Memory B cell (primary cell): ENCODE measurements around the gene ZSWIM6.

ENCODE experiments used
- ATAC-seq: fragments of 150-1000 bp; cut with Tn5 transposase; 2 replicates; pipeline ENCODE4 v1.10.0; 2021; ENCODE audit warnings: low read depth, mild to moderate bottlenecking, moderate library complexity
- DNase-seq, 2 donors: peaks; one replicate each; pipeline ENCODE4 v3.0.0; 2022; ENCODE audit warnings: low spot score in 2 of 2
- H3K27ac Mint-ChIP-seq: one replicate; pipeline ENCODE4 v1.8.0; 2022; ENCODE audit warnings: mild to moderate bottlenecking, moderate library complexity, mixed read lengths
- H3K27me3 Mint-ChIP-seq: one replicate; pipeline ENCODE4 v1.8.0; 2022; ENCODE audit warnings: mixed read lengths
- H3K36me3 Mint-ChIP-seq: one replicate; pipeline ENCODE4 v1.8.0; 2022; ENCODE audit warnings: mild to moderate bottlenecking, mixed read lengths
- H3K4me1 Mint-ChIP-seq: one replicate; pipeline ENCODE4 v1.8.0; 2022; ENCODE audit warnings: mixed read lengths
- H3K4me3 Mint-ChIP-seq: one replicate; pipeline ENCODE4 v1.8.0; 2022; ENCODE audit warnings: mild to moderate bottlenecking, moderate library complexity, mixed read lengths
- H3K9me3 Mint-ChIP-seq: one replicate; pipeline ENCODE4 v1.8.0; 2022; ENCODE audit warnings: mixed read lengths

The ZSWIM6 gene

DNA sequence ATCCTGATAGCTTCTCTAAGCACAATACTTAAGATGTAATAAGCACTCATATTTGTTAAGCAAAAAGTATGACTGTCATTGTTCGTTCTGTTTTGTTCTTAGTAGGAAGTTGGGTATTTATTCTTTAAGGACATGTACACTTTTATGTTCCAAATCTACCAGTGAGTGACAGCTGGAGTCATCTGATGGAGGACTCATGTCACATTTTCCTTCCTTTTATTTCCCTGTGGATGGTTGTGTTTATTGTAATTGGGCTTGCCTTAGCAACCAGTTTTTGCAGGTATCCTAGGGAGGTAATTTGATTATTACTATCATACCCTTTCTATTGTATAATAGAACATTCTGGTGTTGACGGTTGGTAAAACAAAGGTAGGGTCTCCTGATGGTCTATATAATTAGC, 145.7 kb downstream of the ZSWIM6 start:
- Mint-ChIP-seq H3K9me3 (no peaks in the 10 kb centered on the region), H3K4me3 (no peak overlapping the region), H3K27ac (no peak overlapping the region), H3K27me3 (no peaks in the 10 kb centered on the region), H3K36me3 (peaks cover 11% of the 10 kb centered on the region), H3K4me1 (peaks cover 5% of the 10 kb centered on the region)
- ATAC-seq (no peak), DNase-seq (no peak)

DNA sequence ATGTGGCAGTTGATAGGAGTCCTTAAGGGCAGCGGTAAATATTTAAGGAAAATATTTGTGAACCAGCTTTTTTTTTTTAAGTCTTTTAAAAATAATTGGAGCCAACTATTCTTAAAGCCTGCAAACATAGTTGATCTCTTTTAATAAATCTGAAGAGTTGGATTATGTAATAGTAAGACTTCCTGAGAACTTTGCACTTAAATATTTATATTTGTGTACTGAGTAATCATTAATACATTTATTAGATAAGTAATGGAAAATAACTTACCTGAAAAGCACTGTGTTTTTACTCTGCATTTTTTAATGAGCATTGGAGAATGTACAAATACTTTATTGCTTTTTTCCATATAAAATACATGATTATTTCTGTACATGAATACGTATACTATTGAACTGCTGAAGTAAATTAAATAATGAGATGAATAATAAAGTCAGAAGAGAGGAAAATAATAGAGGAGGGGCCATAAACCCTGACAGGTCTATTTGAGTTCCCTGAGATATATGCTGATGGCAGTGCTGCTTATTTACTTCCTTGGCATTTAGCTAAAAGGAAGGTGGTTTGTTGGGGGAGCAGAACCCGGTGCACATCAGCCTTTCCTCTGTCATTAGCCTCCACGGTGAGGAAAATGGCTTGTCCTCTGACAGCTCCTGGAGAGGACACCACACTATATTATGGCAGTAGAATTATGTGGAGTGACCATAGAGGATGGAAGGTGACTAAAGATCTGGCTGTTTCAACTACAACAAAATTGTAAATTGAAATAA, 148.0 kb downstream of the ZSWIM6 start:
- Mint-ChIP-seq H3K4me3 (no peak overlapping the region), H3K36me3 (peaks cover 14% of the 10 kb centered on the region), H3K27ac (no peak overlapping the region), H3K27me3 (no peaks in the 10 kb centered on the region), H3K4me1 (peaks cover 8% of the 10 kb centered on the region), H3K9me3 (no peaks in the 10 kb centered on the region)
- ATAC-seq (no peak), DNase-seq (no peak)

DNA sequence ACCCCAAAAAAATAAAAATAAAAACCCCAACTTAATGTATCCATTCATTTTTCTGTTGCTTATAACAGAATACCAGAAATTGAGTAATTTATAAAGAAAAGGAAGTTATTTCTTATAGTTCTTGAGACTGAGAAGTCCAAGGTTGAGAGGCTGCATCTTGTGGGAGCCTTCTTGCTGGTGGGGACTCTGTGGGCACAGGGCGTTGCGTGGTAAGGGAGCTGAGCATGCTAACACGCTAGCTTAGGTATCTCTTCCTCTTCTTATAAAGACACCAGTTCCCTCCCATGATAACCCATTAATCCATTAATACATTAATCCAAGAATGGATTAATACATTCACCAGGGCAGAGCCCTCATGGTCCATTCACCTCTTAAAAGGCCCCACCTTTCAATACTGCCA, 150.9 kb downstream of the ZSWIM6 start:
- no peak overlapping the region for H3K27ac Mint-ChIP-seq
- H3K36me3 Mint-ChIP-seq = peaks cover 29% of the 10 kb centered on the region
- no peak for DNase-seq
- no peak for ATAC-seq
- H3K4me1 Mint-ChIP-seq = peaks cover 14% of the 10 kb centered on the region
- H3K27me3 Mint-ChIP-seq = no peaks in the 10 kb centered on the region
- H3K9me3 Mint-ChIP-seq = peaks cover 1% of the 10 kb centered on the region
- no peak overlapping the region for H3K4me3 Mint-ChIP-seq

DNA sequence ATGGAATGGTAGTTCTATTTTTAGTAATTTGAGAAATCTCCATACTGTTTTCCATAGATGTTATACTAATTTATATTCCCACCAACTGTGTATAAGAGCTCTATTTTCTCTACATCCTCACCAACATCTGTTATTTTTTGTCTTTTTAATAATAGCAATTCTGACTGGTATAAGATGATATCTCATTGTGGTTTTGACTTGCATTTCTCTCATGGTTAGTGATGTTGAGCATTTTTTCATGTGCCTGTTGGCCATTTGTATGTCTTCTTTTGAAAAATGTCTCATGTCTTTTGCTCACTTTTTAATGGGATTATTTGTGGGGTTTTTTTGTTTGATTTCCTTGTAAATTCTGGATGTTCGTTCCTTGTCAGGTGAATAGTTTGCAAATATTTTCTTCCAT, 154.4 kb downstream of the ZSWIM6 start:
- Mint-ChIP-seq H3K4me3 (no peak overlapping the region), H3K27ac (no peak overlapping the region), H3K27me3 (no peaks in the 10 kb centered on the region), H3K36me3 (peaks cover 35% of the 10 kb centered on the region), H3K9me3 (peaks cover 6% of the 10 kb centered on the region), H3K4me1 (peaks cover 14% of the 10 kb centered on the region)
- no peak for ATAC-seq
- DNase-seq = no peak

DNA sequence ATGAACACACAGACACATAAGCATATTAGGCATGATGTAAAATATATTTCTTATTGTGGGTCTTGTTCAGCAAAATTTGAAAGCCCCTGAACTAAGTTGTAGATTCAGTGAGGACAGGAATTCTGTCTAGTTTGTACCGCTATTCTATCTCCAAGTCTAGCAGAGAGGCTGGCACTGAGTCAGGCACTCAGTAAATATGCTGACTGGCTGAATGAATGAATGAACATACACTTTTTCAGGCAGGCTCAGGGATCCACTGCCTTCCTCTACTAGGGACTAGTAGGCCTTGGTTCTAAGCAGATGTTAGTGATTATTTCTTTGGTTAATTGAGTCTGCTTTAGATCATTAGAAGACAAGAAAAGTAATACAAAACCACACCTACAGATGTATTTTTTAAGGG, 157.5 kb downstream of the ZSWIM6 start:
- Mint-ChIP-seq H3K9me3 (peaks cover 6% of the 10 kb centered on the region), H3K27me3 (no peaks in the 10 kb centered on the region), H3K4me3 (no peak overlapping the region), H3K4me1 (peaks cover 11% of the 10 kb centered on the region), H3K27ac (no peak overlapping the region), H3K36me3 (peaks cover 37% of the 10 kb centered on the region)
- DNase-seq (no peak), ATAC-seq (no peak)

DNA sequence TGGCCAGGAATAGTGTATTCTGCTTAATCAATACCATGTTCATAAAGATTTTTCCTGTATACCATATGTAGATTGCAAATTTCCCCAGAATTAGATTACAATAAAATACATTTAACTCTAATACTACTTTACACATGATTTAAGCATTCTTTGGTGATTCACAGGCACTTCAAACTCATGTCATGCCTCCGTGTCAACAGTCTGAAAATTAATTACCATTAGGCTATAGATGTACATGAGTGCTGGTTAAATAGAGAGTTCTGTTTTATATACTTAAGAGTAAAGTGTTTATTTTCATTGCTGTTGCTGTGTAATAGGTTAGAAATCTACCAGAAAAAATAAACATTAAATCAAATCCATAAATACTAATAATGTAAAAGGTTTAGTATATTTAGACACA, 159.8 kb downstream of the ZSWIM6 start:
- Mint-ChIP-seq H3K4me3 (no peak overlapping the region), H3K27ac (no peak overlapping the region), H3K4me1 (peaks cover 4% of the 10 kb centered on the region), H3K9me3 (peaks cover 5% of the 10 kb centered on the region), H3K27me3 (no peaks in the 10 kb centered on the region), H3K36me3 (peaks cover 27% of the 10 kb centered on the region)
- DNase-seq (no peak), ATAC-seq (no peak)

DNA sequence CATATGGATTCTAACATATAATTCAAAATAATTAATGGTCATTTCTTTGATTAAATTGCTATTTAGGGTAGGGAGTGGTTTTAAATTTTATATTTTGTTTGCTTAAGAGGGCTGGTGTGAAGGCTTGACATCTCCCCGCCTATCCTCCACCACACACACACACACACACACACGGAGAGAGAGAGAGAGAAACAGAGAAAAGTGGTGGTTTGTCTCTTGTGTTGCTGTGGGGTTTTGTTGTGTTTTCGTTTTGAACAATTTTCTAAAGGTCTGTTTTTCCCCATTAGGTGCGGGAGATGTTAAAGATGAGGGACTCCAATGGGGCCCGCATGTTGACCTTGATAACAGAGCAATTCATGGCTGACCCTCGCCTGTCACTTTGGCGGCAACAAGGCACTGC, 161.9 kb downstream of the ZSWIM6 start:
- Mint-ChIP-seq H3K4me1 (no peaks in the 10 kb centered on the region), H3K36me3 (peaks cover 16% of the 10 kb centered on the region), H3K9me3 (peaks cover 1% of the 10 kb centered on the region), H3K4me3 (no peak overlapping the region), H3K27ac (no peak overlapping the region), H3K27me3 (no peaks in the 10 kb centered on the region)
- DNase-seq (no peak), ATAC-seq (no peak)

DNA sequence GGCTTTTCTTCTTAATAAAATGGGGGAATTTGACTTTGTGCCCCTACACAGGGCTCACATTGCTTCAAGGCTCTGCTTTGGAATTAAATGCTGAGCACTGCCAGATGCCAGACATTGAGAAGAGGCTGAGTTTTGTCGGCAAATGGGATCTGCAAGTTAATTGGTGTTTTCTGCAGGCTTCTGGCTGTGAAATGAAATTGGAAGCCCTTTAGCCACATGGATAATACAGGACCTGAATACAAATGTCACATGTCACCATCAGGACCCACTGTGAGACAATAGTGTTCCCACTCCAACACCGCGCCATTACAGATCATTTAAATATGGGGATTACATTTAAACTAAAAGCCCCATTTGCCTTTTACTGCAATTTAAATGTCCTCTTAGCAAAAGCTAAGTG, 164.4 kb downstream of the ZSWIM6 start:
- DNase-seq = no peak
- H3K36me3 Mint-ChIP-seq = peaks cover 19% of the 10 kb centered on the region
- no peaks in the 10 kb centered on the region for H3K9me3 Mint-ChIP-seq
- H3K4me3 Mint-ChIP-seq = no peak overlapping the region
- no peak for ATAC-seq
- H3K4me1 Mint-ChIP-seq = no peaks in the 10 kb centered on the region
- H3K27ac Mint-ChIP-seq = no peak overlapping the region
- no peaks in the 10 kb centered on the region for H3K27me3 Mint-ChIP-seq

DNA sequence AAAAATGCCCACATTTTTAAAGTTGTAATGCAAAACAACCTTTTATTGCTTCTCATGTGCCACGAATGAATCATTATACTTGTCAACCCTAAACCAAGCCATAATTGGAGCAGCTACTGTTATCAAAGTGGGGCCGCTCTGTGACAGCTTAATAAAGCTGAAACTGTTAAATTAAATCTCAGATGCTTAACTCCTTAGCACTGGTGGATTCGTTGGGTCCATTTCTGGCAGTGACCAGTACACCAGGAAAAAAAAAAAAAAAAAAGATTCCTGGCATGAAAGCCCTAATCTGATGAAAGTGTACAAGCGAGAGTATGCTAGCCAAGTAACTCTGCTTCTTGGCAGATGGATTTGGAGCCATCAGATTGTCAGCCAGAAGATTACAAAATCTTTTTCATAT, 164.8 kb downstream of the ZSWIM6 start:
- ATAC-seq = no peak
- H3K4me3 Mint-ChIP-seq = no peak overlapping the region
- H3K27me3 Mint-ChIP-seq = no peaks in the 10 kb centered on the region
- H3K36me3 Mint-ChIP-seq = peaks cover 19% of the 10 kb centered on the region
- H3K27ac Mint-ChIP-seq = no peak overlapping the region
- no peak for DNase-seq
- no peaks in the 10 kb centered on the region for H3K9me3 Mint-ChIP-seq
- H3K4me1 Mint-ChIP-seq = no peaks in the 10 kb centered on the region

DNA sequence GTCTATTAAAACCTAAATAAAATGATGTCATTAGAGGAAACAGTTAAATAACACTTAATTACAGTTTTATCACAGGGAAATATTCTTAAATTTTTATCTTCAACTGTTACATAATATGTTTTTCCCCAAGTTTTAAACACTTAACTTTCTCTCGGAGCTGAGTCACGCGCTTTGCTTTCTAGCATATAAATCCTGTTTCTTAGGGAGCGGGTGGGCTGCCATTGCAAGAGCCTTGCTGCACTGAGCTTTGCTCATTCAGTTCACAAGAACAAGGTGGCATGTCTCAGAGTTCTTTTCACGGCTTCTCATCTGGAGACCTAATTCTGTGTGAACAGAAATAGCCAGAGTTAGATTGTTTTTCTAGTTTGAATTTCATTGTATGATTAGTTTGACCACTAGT, 166.1 kb downstream of the ZSWIM6 start:
- H3K9me3 Mint-ChIP-seq = no peaks in the 10 kb centered on the region
- H3K27me3 Mint-ChIP-seq = no peaks in the 10 kb centered on the region
- peaks cover 19% of the 10 kb centered on the region for H3K36me3 Mint-ChIP-seq
- no peak overlapping the region for H3K27ac Mint-ChIP-seq
- no peak for ATAC-seq
- no peaks in the 10 kb centered on the region for H3K4me1 Mint-ChIP-seq
- H3K4me3 Mint-ChIP-seq = no peak overlapping the region
- no peak for DNase-seq

DNA sequence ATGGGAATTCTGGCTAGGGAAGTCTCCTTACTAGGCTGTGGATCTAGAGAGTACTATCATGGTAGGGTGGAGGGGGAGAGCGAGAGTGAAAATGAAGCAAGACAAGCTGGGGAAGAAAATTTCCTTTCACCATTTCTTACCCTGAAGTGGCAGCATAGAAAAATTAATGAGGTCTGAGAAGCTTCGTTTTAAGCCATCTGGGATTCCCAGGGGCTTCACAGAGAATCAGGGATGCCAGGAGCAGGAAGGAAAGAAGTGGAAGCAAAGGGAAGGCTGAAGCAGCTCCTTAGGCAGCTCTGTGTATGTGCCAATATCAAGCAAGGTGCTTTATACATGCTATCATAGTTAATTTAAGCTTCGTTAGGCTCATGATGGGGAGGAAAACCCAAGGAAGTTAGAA, 169.9 kb downstream of the ZSWIM6 start:
- Mint-ChIP-seq H3K27ac (no peak overlapping the region), H3K9me3 (peaks cover 1% of the 10 kb centered on the region), H3K27me3 (no peaks in the 10 kb centered on the region), H3K4me1 (no peaks in the 10 kb centered on the region), H3K36me3 (peaks cover 14% of the 10 kb centered on the region), H3K4me3 (no peak overlapping the region)
- DNase-seq (no peak), ATAC-seq (no peak)

DNA sequence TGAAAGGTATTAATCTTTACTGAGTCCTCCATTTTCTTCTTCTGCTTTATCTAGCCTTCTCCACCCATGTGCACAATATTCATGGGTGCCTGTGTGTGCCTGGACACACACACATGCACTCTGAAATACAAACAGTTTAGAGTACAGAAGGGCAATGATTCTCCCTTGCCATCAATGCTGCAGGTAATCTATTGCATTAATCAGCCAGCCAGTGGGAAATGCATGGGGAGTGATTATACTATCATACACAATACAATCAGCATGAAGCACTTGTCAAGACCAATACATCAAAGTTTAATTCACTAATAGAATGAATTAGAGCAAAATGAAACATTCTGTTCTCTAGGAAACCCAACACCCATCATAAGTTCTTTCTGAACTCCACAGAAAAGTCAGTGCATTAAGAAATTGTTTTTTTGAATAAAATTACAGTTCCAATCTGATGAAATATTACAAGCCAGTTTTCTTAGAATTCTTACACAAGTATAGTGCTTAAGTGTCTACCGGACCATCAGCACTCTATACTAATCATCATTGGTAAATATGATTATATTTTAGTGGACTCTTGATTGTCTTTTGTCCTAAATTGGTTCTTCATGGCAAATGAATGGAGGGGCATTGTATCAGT, 172.2 kb downstream of the ZSWIM6 start:
- H3K27ac Mint-ChIP-seq = no peak overlapping the region
- ATAC-seq (no peak), DNase-seq (no peak)
- H3K9me3 Mint-ChIP-seq = peaks cover 3% of the 10 kb centered on the region
- no peak overlapping the region for H3K4me3 Mint-ChIP-seq
- no peaks in the 10 kb centered on the region for H3K4me1 Mint-ChIP-seq
- H3K27me3 Mint-ChIP-seq = no peaks in the 10 kb centered on the region
- H3K36me3 Mint-ChIP-seq = peaks cover 17% of the 10 kb centered on the region

DNA sequence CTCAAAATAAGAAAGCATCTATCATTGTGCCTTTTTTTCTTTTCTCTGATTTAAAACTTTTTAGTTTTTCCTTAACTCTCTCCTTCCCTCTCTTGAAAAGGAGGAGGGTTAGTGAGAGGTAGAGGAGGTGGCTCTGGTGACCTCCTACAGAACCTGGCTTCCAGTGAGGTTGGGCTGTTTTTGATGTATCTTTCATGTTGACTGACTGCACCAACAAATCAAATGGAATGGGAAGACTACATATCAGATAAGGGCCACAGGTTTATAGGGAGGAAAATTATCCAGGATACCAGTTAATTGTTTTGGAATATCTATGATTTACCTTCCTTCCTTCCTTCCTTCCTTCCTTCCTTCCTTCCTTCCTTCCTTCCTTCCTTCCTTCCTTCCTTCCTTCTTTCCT, 173.2 kb downstream of the ZSWIM6 start:
- Mint-ChIP-seq H3K4me1 (no peaks in the 10 kb centered on the region), H3K4me3 (no peak overlapping the region), H3K36me3 (peaks cover 21% of the 10 kb centered on the region), H3K9me3 (peaks cover 3% of the 10 kb centered on the region), H3K27me3 (no peaks in the 10 kb centered on the region), H3K27ac (no peak overlapping the region)
- ATAC-seq (no peak), DNase-seq (no peak)

DNA sequence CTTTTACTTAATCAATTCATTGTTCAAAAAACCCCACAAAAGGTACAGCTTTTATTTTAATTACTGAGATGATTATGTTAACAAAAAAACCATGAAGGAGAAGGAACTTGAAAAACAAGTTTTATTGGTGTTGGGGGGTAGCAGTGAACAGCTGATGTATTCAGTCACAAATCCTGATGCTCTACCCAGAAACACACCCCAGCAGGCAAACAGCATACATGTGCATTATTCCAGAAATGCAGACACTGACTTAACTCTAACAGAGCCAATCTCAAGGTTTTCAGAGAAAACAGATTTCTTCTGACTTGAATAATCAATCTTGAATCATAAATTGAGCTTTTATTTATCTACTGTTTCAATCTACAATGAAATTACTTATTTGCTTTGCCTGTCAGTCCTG, 175.2 kb downstream of the ZSWIM6 start:
- Mint-ChIP-seq H3K4me3 (no peak overlapping the region), H3K27ac (no peak overlapping the region), H3K9me3 (peaks cover 5% of the 10 kb centered on the region), H3K27me3 (no peaks in the 10 kb centered on the region), H3K36me3 (peaks cover 31% of the 10 kb centered on the region), H3K4me1 (no peaks in the 10 kb centered on the region)
- ATAC-seq (no peak), DNase-seq (no peak)

DNA sequence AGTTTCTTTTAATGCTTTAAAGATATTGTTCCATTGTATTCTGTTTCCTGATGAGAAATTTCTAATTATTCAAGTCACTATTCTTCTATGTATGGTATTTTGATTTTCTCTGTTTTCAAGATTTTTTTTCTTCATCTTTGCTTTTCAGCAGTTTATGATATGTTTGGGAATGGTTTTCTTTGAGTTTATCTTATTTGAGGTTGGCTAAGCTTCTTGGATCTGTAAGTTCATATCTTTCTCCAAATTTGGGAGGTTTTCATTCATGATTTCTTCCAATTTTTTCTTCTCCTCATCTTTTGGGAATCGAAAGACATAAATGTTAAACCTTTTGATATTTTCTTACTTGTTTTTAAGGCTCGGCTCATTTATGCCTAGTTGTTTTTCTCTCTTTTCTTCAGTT, 184.9 kb downstream of the ZSWIM6 start:
- DNase-seq (no peak), ATAC-seq (no peak)
- Mint-ChIP-seq H3K27me3 (no peaks in the 10 kb centered on the region), H3K4me1 (peaks cover 12% of the 10 kb centered on the region), H3K4me3 (no peak overlapping the region), H3K36me3 (peaks cover 33% of the 10 kb centered on the region), H3K27ac (no peak overlapping the region), H3K9me3 (peaks cover 12% of the 10 kb centered on the region)
